Astrocyte (in vitro differentiated cells and primary cell): ENCODE data around the gene SKA2. TPM values are rescaled to one million over a fixed set of nuclear protein-coding genes. Genes with fewer than 3 reads are reported as not detected.
"Not testable (repeated sequence)": the region's sequence is repeated elsewhere in the genome, so short reads cannot be mapped to it uniquely, and the experiment has no call there.

Source experiments
- DNase-seq: peaks from one replicate; pipeline ENCODE4 v3.0.0-alpha.2; 2010; ENCODE audit warnings: low read depth
- FAIRE-seq: peaks from 2 replicates; lab custom pipeline; 2011; peaks lifted over from hg19 to GRCh38; lab: Jason Lieb, UNC
- H2AFZ ChIP-seq: 2 replicates; pipeline ENCODE4 v1.6.0; 2012; ENCODE audit warnings: low read depth, low read length, inconsistent platforms
- H3K27ac ChIP-seq: 2 replicates; pipeline ENCODE4 v1.5.1; 2011; ENCODE audit warnings: low read depth, low read length, inconsistent platforms
- H3K27me3 ChIP-seq: 2 replicates; pipeline ENCODE4 v1.6.0; 2011; ENCODE audit warnings: low read length, inconsistent platforms; ENCODE audit not compliant: insufficient read depth
- H3K36me3 ChIP-seq: 2 replicates; pipeline ENCODE4 v1.5.1; 2011; ENCODE audit warnings: low read length, inconsistent platforms; ENCODE audit not compliant: insufficient read depth
- H3K4me1 ChIP-seq: 2 replicates; pipeline ENCODE4 v1.5.1; 2011; ENCODE audit warnings: low read length, inconsistent platforms; ENCODE audit not compliant: insufficient read depth
- H3K4me2 ChIP-seq: 2 replicates; pipeline ENCODE4 v1.6.0; 2012; ENCODE audit warnings: low read length, inconsistent platforms
- H3K4me3 ChIP-seq: 2 replicates; pipeline ENCODE4 v1.5.1; 2011; ENCODE audit warnings: low read depth, mild to moderate bottlenecking, low read length, inconsistent platforms; ENCODE audit not compliant: insufficient read depth
- H3K79me2 ChIP-seq: 2 replicates; pipeline ENCODE4 v1.6.0; 2012; ENCODE audit warnings: mild to moderate bottlenecking, low read length, inconsistent platforms; ENCODE audit not compliant: insufficient read depth
- H3K9ac ChIP-seq: 2 replicates; pipeline ENCODE4 v1.6.0; 2012; ENCODE audit warnings: mild to moderate bottlenecking, low read length, inconsistent platforms
- H3K9me3 ChIP-seq: 2 replicates; pipeline ENCODE4 v1.5.1; 2012; ENCODE audit warnings: low read depth, mild to moderate bottlenecking, low read length, inconsistent platforms; ENCODE audit not compliant: insufficient read depth
- H4K20me1 ChIP-seq: 2 replicates; pipeline ENCODE4 v1.6.0; 2012; ENCODE audit warnings: low read length, inconsistent platforms; ENCODE audit not compliant: insufficient read depth
- H3K27ac Mint-ChIP-seq: one replicate; pipeline ENCODE4 v1.8.0; 2021; ENCODE audit warnings: mild to moderate bottlenecking, mixed read lengths; ENCODE audit not compliant: unreplicated experiment
- H3K27me3 Mint-ChIP-seq: one replicate; pipeline ENCODE4 v1.8.0; 2021; ENCODE audit warnings: low read depth, mixed read lengths; ENCODE audit not compliant: unreplicated experiment
- H3K36me3 Mint-ChIP-seq: one replicate; pipeline ENCODE4 v1.8.0; 2021; ENCODE audit warnings: low read depth, mixed read lengths; ENCODE audit not compliant: unreplicated experiment
- H3K4me1 Mint-ChIP-seq: one replicate; pipeline ENCODE4 v1.8.0; 2021; ENCODE audit warnings: low read depth, mixed read lengths; ENCODE audit not compliant: unreplicated experiment
- H3K4me3 Mint-ChIP-seq: one replicate; pipeline ENCODE4 v1.8.0; 2021; ENCODE audit warnings: mild to moderate bottlenecking, moderate library complexity, mixed read lengths; ENCODE audit not compliant: unreplicated experiment
- H3K9me3 Mint-ChIP-seq: one replicate; pipeline ENCODE4 v1.8.0; 2021; ENCODE audit warnings: mild to moderate bottlenecking, mixed read lengths; ENCODE audit not compliant: unreplicated experiment
- EZH2 ChIP-seq: IDR thresholded peaks from 2 replicates; pipeline ENCODE4 v1.6.1; 2012; ENCODE audit warnings: mild to moderate bottlenecking, low read length, inconsistent platforms; ENCODE audit not compliant: insufficient read depth
- total RNA-seq: library from RNA; stranded (reverse); gene quantifications from 2 replicates; pipeline ENCODE4 v1.2.1, GENCODE V29; 2021
- TF ChIP-seq, protein P1 (sequence below): IDR thresholded peaks from 2 replicates; pipeline ENCODE4 v1.5.1; 2011; ENCODE audit warnings: low read depth, mild to moderate bottlenecking, inconsistent platforms, low read length, moderate library complexity; ENCODE audit not compliant: insufficient read depth

SKA2 gene
- total RNA-seq, 1 donor from 2014 or later: 42.6 TPM

- FAIRE-seq: no peak
- H3K79me2 ChIP-seq: peaks cover 38% of the 10 kb centered on the region
Observed at GRCh38 chr17:59180626-59181025, 25.6 kb upstream of the SKA2 start.

GRCh38 chr17:59179601-59180000, 24.6 kb upstream of the SKA2 start:
- H3K27me3 Mint-ChIP-seq, H3K27ac Mint-ChIP-seq, FAIRE-seq: not testable (repeated sequence)

More at GRCh38 chr17:59180626-59181025, 25.6 kb upstream of the SKA2 start:
- Mint-ChIP-seq H3K9me3 (no peaks in the 10 kb centered on the region), H3K27me3 (no peaks in the 10 kb centered on the region), H3K27ac (no peak overlapping the region), H3K4me1 (peaks cover 5% of the 10 kb centered on the region), H3K4me3 (no peak overlapping the region), H3K36me3 (peaks cover 6% of the 10 kb centered on the region)
- Histone ChIP-seq H2AFZ (no peak overlapping the region), H3K9ac (no peak overlapping the region), H3K4me3 (no peak overlapping the region), H4K20me1 (no peaks in the 10 kb centered on the region), H3K27ac (no peak overlapping the region), H3K4me1 (no peaks in the 10 kb centered on the region), H3K27me3 (no peaks in the 10 kb centered on the region), H3K9me3 (no peaks in the 10 kb centered on the region), H3K36me3 (peaks cover 3% of the 10 kb centered on the region), H3K4me2 (no peak overlapping the region)
- no peak for DNase-seq
- TF ChIP-seq EZH2: no peak
- TF ChIP-seq, protein P1, sequence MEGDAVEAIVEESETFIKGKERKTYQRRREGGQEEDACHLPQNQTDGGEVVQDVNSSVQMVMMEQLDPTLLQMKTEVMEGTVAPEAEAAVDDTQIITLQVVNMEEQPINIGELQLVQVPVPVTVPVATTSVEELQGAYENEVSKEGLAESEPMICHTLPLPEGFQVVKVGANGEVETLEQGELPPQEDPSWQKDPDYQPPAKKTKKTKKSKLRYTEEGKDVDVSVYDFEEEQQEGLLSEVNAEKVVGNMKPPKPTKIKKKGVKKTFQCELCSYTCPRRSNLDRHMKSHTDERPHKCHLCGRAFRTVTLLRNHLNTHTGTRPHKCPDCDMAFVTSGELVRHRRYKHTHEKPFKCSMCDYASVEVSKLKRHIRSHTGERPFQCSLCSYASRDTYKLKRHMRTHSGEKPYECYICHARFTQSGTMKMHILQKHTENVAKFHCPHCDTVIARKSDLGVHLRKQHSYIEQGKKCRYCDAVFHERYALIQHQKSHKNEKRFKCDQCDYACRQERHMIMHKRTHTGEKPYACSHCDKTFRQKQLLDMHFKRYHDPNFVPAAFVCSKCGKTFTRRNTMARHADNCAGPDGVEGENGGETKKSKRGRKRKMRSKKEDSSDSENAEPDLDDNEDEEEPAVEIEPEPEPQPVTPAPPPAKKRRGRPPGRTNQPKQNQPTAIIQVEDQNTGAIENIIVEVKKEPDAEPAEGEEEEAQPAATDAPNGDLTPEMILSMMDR: no peak

GRCh38 chr17:59178266-59178985, 23.4 kb upstream of the SKA2 start:
- Mint-ChIP-seq H3K9me3 (peaks cover 3% of the 10 kb centered on the region), H3K4me1 (peaks cover 5% of the 10 kb centered on the region), H3K36me3 (peaks cover 15% of the 10 kb centered on the region), H3K27me3 (no peaks in the 10 kb centered on the region), H3K27ac (no peak overlapping the region), H3K4me3 (no peak overlapping the region)
- no peak overlapping the region for H2AFZ ChIP-seq
- H3K9me3 ChIP-seq: no peaks in the 10 kb centered on the region
- no peak for FAIRE-seq
- no peaks in the 10 kb centered on the region for H3K27me3 ChIP-seq
- H3K36me3 ChIP-seq: no peaks in the 10 kb centered on the region
- H3K4me2 ChIP-seq: no peak overlapping the region
- H3K27ac ChIP-seq: no peak overlapping the region
- no peak for DNase-seq
- H3K79me2 ChIP-seq: peaks cover 57% of the 10 kb centered on the region
- H4K20me1 ChIP-seq: no peaks in the 10 kb centered on the region
- no peak overlapping the region for H3K9ac ChIP-seq
- no peaks in the 10 kb centered on the region for H3K4me1 ChIP-seq
- TF ChIP-seq, protein P1: no peak
- TF ChIP-seq EZH2: no peak
- no peak overlapping the region for H3K4me3 ChIP-seq

More at GRCh38 chr17:59179601-59180000, 24.6 kb upstream of the SKA2 start:
- H3K36me3 ChIP-seq, H3K4me1 ChIP-seq, H3K9me3 ChIP-seq, H3K27me3 ChIP-seq, H3K4me3 Mint-ChIP-seq, H4K20me1 ChIP-seq, H3K9me3 Mint-ChIP-seq, DNase-seq, H3K36me3 Mint-ChIP-seq, H2AFZ ChIP-seq, H3K9ac ChIP-seq, H3K4me1 Mint-ChIP-seq, H3K4me2 ChIP-seq, H3K27ac ChIP-seq, H3K4me3 ChIP-seq: not testable (repeated sequence)
- H3K79me2 ChIP-seq: peaks cover 47% of the 10 kb centered on the region
